ENCODE measurements around the gene TSPAN8. TPM values are rescaled to one million over a fixed set of nuclear protein-coding genes. Genes with fewer than 3 reads are reported as not detected.

TSPAN8 gene
- total RNA-seq, 1 donor: 0.43 TPM

DNA sequence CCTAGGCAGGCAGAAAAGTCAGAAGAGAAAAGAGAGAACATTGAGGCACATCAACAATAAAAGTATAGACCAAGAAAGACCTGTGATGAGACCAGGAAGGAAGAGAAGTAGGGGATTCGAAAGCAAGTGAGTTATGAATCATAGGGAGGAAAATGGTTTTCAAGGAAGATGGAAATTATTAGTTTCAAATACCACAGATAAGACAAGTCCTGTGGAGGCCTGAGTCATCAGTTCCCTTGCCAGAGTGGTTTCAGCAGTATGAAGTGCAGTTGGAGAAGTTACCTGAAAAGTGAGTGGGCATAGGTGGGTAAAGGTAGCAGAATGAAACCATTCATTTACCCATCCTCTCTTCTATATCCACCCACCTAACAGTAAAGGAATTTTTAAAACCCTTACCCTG lies 25.2 kb upstream of the TSPAN8 start:
- H3K4me3 ChIP-seq (ENCODE audit: low read depth, low read length): no peak overlapping the region
- no peak for DNase-seq (ENCODE audit: low read depth)

DNA sequence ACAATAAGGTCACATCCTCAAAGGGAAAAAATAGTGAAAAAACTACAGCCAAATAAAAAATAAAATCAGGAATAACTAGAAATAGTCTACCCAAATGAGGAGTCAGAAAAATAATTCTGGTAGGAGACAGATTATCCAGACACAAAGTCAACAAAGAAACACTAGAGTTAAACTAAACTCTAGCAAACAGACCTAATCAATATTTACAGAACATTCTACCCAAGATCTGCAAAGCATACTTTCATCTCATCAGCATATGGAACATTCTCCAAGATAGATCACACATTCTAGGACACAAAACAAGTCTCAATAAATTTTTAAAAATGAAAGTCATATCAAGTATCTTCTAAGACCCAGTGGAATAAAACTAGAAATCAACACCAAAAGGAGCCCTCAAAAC lies 20.4 kb upstream of the TSPAN8 start:
- no peak overlapping the region for H3K4me3 ChIP-seq (ENCODE audit: low read depth, low read length)
- DNase-seq (ENCODE audit: low read depth): no peak
- TF ChIP-seq, protein P1, sequence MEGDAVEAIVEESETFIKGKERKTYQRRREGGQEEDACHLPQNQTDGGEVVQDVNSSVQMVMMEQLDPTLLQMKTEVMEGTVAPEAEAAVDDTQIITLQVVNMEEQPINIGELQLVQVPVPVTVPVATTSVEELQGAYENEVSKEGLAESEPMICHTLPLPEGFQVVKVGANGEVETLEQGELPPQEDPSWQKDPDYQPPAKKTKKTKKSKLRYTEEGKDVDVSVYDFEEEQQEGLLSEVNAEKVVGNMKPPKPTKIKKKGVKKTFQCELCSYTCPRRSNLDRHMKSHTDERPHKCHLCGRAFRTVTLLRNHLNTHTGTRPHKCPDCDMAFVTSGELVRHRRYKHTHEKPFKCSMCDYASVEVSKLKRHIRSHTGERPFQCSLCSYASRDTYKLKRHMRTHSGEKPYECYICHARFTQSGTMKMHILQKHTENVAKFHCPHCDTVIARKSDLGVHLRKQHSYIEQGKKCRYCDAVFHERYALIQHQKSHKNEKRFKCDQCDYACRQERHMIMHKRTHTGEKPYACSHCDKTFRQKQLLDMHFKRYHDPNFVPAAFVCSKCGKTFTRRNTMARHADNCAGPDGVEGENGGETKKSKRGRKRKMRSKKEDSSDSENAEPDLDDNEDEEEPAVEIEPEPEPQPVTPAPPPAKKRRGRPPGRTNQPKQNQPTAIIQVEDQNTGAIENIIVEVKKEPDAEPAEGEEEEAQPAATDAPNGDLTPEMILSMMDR (IDR thresholded peaks at IDR 0.05; ENCODE audit: insufficient read depth, low read depth, low read length): no peak

More for the DNA sequence above, 25.2 kb upstream of the TSPAN8 start:
- TF ChIP-seq, protein P1 (IDR thresholded peaks at IDR 0.05; ENCODE audit: insufficient read depth, low read depth, low read length): no peak

DNA sequence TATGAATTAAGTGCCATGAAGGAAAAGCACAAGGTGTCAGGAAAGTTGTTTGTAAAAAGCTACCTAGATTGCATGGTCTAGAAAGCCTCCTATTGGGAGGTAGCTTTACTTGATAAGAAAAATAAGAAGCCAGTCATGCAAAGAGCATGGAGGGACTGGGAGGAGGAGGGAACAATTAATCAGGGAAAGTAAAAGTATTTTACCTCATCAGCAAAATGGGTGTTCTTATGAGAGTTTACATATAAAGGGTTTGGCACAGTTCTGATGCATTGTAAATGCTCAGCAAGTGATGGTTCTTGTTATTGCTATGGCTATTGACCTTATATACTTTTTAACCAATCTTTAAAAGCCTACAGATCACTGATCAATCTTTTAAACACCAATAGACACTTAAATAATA lies 17.0 kb upstream of the TSPAN8 start:
- TF ChIP-seq, protein P1 (IDR thresholded peaks at IDR 0.05; ENCODE audit: insufficient read depth, low read depth, low read length): no peak
- no peak overlapping the region for H3K4me3 ChIP-seq (ENCODE audit: low read depth, low read length)
- no peak for DNase-seq (ENCODE audit: low read depth)

DNA sequence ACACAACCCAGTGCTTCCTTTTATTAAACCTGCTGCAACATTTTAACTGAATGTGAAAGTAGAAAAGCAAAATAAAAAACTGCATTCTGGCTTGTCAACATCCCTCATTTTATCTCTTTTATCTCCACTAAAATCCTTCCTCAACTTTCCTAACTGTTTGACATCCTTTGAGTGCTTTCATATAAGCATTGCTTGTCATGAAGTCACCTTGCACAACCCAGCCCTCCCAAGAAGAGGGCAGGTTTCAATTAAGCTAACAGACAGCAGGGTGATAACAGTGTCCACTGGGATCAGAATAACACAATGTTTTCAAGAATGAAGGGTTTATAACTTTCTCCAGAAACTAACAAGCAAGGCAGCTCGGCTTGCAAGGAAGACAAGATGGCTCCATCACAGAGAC lies 16.3 kb upstream of the TSPAN8 start:
- H3K4me3 ChIP-seq (ENCODE audit: low read depth, low read length): no peak overlapping the region
- DNase-seq (ENCODE audit: low read depth): no peak
- TF ChIP-seq, protein P1 (IDR thresholded peaks at IDR 0.05; ENCODE audit: insufficient read depth, low read depth, low read length): no peak

DNA sequence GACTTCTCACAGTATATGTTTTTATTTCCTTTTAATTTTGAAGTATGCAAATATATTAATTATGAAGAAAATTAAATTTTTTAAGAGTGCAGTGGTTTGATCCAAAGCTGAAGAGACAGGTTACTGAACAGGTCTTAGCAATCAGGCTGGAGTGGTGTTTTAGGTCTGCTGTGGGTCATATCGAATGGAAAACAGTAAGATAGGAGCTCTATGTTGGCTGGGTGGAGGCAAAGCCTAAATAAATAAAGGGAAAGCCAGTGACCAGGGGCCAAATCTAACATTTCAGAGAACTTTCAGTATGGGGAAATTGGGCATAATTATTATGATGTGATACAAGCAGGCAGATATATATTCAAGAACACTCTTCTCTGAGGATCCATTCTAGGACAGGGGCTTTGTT lies 12.7 kb upstream of the TSPAN8 start:
- H3K4me3 ChIP-seq (ENCODE audit: low read depth, low read length): no peak overlapping the region
- DNase-seq (ENCODE audit: low read depth): no peak

DNA sequence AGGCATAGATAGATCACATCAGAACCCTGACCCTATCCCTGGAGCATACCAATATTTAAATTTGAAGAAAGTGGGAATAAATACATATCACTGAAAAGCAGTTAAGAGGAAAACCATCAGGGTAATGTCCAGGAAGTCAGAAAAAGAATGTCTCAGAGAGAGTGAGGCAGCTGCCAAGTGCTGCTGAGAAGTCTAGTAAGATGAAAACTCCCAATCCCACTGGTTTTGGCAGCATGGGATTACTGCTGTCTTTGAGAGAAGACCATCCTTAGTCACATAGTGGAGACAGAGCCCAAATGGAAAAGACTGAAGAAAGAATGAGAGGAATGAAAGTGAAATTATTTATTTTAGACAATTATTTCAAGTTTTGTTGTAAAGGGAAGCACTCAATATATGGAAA lies 11.5 kb upstream of the TSPAN8 start:
- no peak for DNase-seq (ENCODE audit: low read depth)
- H3K4me3 ChIP-seq (ENCODE audit: low read depth, low read length): no peak overlapping the region
- TF ChIP-seq, protein P1 (IDR thresholded peaks at IDR 0.05; ENCODE audit: insufficient read depth, low read depth, low read length): no peak

More for the DNA sequence above, 12.7 kb upstream of the TSPAN8 start:
- TF ChIP-seq, protein P1 (IDR thresholded peaks at IDR 0.05; ENCODE audit: insufficient read depth, low read depth, low read length): no peak

DNA sequence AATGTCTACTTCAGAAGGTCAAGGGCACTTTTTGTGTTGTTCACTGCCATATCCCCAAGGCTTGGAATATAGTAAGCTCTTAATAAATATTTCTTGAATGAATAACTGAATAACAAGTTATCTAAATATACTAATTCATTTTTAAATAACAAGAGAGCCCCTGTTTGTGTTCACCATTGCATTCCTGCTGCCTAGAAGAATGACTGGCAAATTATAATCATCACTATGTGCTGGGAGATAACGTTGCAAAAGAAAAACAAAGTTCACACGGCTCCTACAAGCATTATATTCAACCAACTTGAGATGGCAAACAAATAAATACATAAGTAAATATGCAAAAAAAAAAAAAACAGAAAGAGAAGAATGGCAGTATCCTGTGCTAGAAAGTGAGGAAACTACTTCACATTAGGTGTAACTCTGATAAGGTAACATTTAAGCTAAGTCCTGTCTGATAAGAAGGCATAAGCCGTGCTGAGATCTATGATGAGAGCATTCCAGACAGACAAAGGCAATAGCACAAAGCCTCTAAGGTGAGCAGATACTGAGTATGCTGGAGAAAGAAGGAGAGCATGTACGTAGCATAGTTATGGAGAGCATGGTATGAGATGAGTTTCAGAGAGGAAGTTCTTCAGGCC lies 9.2 kb upstream of the TSPAN8 start:
- DNase-seq (ENCODE audit: low read depth): no peak
- TF ChIP-seq, protein P1 (IDR thresholded peaks at IDR 0.05; ENCODE audit: insufficient read depth, low read depth, low read length): no peak
- H3K4me3 ChIP-seq (ENCODE audit: low read depth, low read length): no peak overlapping the region

Data from fibroblast of villous mesenchyme (primary cell).